ENCODE results near the gene OR56A4. TPM values are rescaled to one million over a fixed set of nuclear protein-coding genes. Genes with fewer than 3 reads are reported as not detected.

OR56A4 gene
- total RNA-seq, 1 donor from 2014 or later, result not detected

DNA sequence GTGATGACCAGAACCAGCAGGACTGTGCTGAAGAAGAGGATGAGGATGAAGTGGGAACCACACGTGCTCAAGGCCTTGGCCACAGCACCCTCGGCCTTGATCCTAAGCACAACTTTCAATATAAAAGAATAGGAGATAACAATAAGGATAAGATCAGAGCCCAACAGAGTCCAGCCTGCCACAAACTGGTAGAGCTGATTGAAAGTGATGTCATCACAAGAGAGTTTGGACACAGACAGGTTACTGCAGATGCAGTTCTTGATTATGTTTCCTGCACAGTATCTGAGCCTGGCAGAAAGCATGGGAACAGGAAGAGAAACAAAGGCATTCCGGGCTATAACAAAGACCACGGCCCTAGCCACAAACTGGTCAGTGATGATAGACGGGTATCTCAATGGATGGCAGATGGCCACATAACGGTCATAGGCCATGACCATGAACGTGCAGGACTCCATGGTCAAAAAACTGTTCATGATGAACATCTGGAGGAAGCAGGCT lies 4.5 kb downstream of the OR56A4 start:
- DNase-seq (ENCODE audit: low read depth) (no peak), FAIRE-seq (peak; percentile 86)
- Histone ChIP-seq H3K27me3 (ENCODE audit: control insufficient read depth, insufficient read depth, low read length) (no peaks in the 10 kb centered on the region), H3K36me3 (ENCODE audit: control insufficient read depth, insufficient read depth, low read length) (no peaks in the 10 kb centered on the region), H3K4me3 (ENCODE audit: low read depth, low read length) (no peak overlapping the region)
- TF ChIP-seq, protein P1, sequence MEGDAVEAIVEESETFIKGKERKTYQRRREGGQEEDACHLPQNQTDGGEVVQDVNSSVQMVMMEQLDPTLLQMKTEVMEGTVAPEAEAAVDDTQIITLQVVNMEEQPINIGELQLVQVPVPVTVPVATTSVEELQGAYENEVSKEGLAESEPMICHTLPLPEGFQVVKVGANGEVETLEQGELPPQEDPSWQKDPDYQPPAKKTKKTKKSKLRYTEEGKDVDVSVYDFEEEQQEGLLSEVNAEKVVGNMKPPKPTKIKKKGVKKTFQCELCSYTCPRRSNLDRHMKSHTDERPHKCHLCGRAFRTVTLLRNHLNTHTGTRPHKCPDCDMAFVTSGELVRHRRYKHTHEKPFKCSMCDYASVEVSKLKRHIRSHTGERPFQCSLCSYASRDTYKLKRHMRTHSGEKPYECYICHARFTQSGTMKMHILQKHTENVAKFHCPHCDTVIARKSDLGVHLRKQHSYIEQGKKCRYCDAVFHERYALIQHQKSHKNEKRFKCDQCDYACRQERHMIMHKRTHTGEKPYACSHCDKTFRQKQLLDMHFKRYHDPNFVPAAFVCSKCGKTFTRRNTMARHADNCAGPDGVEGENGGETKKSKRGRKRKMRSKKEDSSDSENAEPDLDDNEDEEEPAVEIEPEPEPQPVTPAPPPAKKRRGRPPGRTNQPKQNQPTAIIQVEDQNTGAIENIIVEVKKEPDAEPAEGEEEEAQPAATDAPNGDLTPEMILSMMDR (IDR thresholded peaks at IDR 0.05; ENCODE audit: insufficient read depth, low read length, severe bottlenecking), result no peak

DNA sequence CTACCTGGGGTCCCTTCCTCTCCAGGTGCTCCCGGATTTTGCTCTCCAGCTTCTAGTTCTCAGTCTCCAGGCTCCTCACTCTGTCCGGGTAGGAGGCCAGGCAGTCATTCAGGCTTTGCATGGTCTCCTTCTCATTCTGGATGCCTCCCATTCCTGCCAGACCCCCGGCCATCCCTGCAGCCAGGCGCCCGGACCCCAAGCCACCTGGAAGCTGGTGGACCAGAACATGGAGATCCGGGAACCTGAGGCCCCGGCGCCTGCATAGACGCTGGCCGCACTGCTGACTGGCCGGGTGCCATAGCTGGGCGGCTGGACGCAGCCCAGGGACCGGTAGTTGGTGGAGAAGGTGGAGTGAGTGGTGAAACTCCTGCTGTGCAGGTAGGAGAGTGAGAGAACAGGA lies 12.0 kb downstream of the OR56A4 start:
- Histone ChIP-seq H3K27me3 (ENCODE audit: control insufficient read depth, insufficient read depth, low read length) (no peaks in the 10 kb centered on the region), H3K4me3 (ENCODE audit: low read depth, low read length) (no peak overlapping the region), H3K36me3 (ENCODE audit: control insufficient read depth, insufficient read depth, low read length) (no peaks in the 10 kb centered on the region)
- DNase-seq (ENCODE audit: low read depth) (no peak), FAIRE-seq (no peak)
- TF ChIP-seq, protein P1 (IDR thresholded peaks at IDR 0.05; ENCODE audit: insufficient read depth, low read length, severe bottlenecking), result no peak

- no peaks in the 10 kb centered on the region for H3K36me3 ChIP-seq (ENCODE audit: control insufficient read depth, insufficient read depth, low read length)
- H3K4me3 ChIP-seq (ENCODE audit: low read depth, low read length), result no peak overlapping the region
- FAIRE-seq (no peak), DNase-seq (ENCODE audit: low read depth) (peak; percentile 37)
- TF ChIP-seq, protein P1 (IDR thresholded peaks at IDR 0.05; ENCODE audit: insufficient read depth, low read length, severe bottlenecking), result peak; percentile 46
- no peaks in the 10 kb centered on the region for H3K27me3 ChIP-seq (ENCODE audit: control insufficient read depth, insufficient read depth, low read length)
These were observed 14.0 kb downstream of the OR56A4 start for GRCh38 chr11:5992604-5993251.

GRCh38 chr11:5992150-5992549 lies 14.6 kb downstream of the OR56A4 start:
- Histone ChIP-seq H3K27me3 (ENCODE audit: control insufficient read depth, insufficient read depth, low read length) (no peaks in the 10 kb centered on the region), H3K4me3 (ENCODE audit: low read depth, low read length) (no peak overlapping the region), H3K36me3 (ENCODE audit: control insufficient read depth, insufficient read depth, low read length) (no peaks in the 10 kb centered on the region)
- TF ChIP-seq, protein P1 (IDR thresholded peaks at IDR 0.05; ENCODE audit: insufficient read depth, low read length, severe bottlenecking), result no peak
- DNase-seq (ENCODE audit: low read depth) (no peak), FAIRE-seq (no peak)

- Histone ChIP-seq H3K4me3 (ENCODE audit: low read depth, low read length) (no peak overlapping the region), H3K27me3 (ENCODE audit: control insufficient read depth, insufficient read depth, low read length) (no peaks in the 10 kb centered on the region), H3K36me3 (ENCODE audit: control insufficient read depth, insufficient read depth, low read length) (no peaks in the 10 kb centered on the region)
- DNase-seq (ENCODE audit: low read depth) (no peak), FAIRE-seq (no peak)
- TF ChIP-seq, protein P1 (IDR thresholded peaks at IDR 0.05; ENCODE audit: insufficient read depth, low read length, severe bottlenecking), result no peak
These were observed 17.5 kb downstream of the OR56A4 start for GRCh38 chr11:5989203-5989602.

GRCh38 chr11:5986885-5987284 lies 19.9 kb downstream of the OR56A4 start, which contains the start of gene OR52L1:
TSS of gene OR52L1 (minus strand) at chr11:5986985. CDS start at chr11:5986930, 55 bp downstream.
- Histone ChIP-seq H3K36me3 (ENCODE audit: control insufficient read depth, insufficient read depth, low read length) (no peaks in the 10 kb centered on the region), H3K4me3 (ENCODE audit: low read depth, low read length) (no peak within 1 kb of the TSS), H3K27me3 (ENCODE audit: control insufficient read depth, insufficient read depth, low read length) (no peaks in the 10 kb centered on the region)
- FAIRE-seq (no peak), DNase-seq (ENCODE audit: low read depth) (no peak)
- TF ChIP-seq, protein P1 (IDR thresholded peaks at IDR 0.05; ENCODE audit: insufficient read depth, low read length, severe bottlenecking), result no peak
